Stimulated activated memory B cell treated with anti-CD40 and anti-IgM and Interleukin-4, amounts not matched to agents 10 μg/mL and 1 μg/mL and 100 μg/mL, for 72 hours (primary cell): Measurements from ENCODE around the gene HOOK1.
"Not testable (repeated sequence)": the region's sequence is repeated elsewhere in the genome, so short reads cannot be mapped to it uniquely, and the experiment has no call there.

Experiments
- ATAC-seq: fragments of 150-1000 bp; cut with Tn5 transposase; 2 replicates; pipeline ENCODE4 v1.10.0; 2021
- H3K27ac Mint-ChIP-seq: one replicate; pipeline ENCODE4 v1.8.0; 2022; ENCODE audit warnings: mild to moderate bottlenecking, mixed read lengths
- H3K27me3 Mint-ChIP-seq: one replicate; pipeline ENCODE4 v1.8.0; 2022; ENCODE audit warnings: mixed read lengths
- H3K36me3 Mint-ChIP-seq: one replicate; pipeline ENCODE4 v1.8.0; 2022; ENCODE audit warnings: mixed read lengths
- H3K4me1 Mint-ChIP-seq: one replicate; pipeline ENCODE4 v1.8.0; 2022; ENCODE audit warnings: mixed read lengths
- H3K4me3 Mint-ChIP-seq: one replicate; pipeline ENCODE4 v1.8.0; 2022; ENCODE audit warnings: mild to moderate bottlenecking, moderate library complexity, mixed read lengths
- H3K9me3 Mint-ChIP-seq: one replicate; pipeline ENCODE4 v1.8.0; 2022; ENCODE audit warnings: mixed read lengths

Gene HOOK1

GRCh38 chr1:59852117-59852516 lies 37.4 kb downstream of the HOOK1 start:
- Mint-ChIP-seq H3K27me3 (no peaks in the 10 kb centered on the region), H3K4me1 (no peaks in the 10 kb centered on the region), H3K27ac (no peak overlapping the region), H3K9me3 (peaks cover 4% of the 10 kb centered on the region), H3K4me3 (no peak overlapping the region), H3K36me3 (peaks cover 43% of the 10 kb centered on the region)
- ATAC-seq = no peak

GRCh38 chr1:59855297-59855696 lies 40.5 kb downstream of the HOOK1 start:
- H3K9me3 Mint-ChIP-seq, H3K27me3 Mint-ChIP-seq, H3K4me1 Mint-ChIP-seq, H3K4me3 Mint-ChIP-seq, H3K27ac Mint-ChIP-seq, ATAC-seq: not testable (repeated sequence)
- H3K36me3 Mint-ChIP-seq = peaks cover 30% of the 10 kb centered on the region

GRCh38 chr1:59856725-59857338 lies 42.1 kb downstream of the HOOK1 start:
- Mint-ChIP-seq H3K27me3 (no peaks in the 10 kb centered on the region), H3K27ac (no peak overlapping the region), H3K9me3 (peaks cover 4% of the 10 kb centered on the region), H3K4me3 (no peak overlapping the region), H3K4me1 (no peaks in the 10 kb centered on the region), H3K36me3 (peaks cover 34% of the 10 kb centered on the region)
- ATAC-seq = no peak

- peaks cover 33% of the 10 kb centered on the region for H3K36me3 Mint-ChIP-seq
- ATAC-seq = no peak
These were observed 43.1 kb downstream of the HOOK1 start for GRCh38 chr1:59857679-59858354.

GRCh38 chr1:59866462-59866861 lies 51.7 kb downstream of the HOOK1 start:
- peaks cover 30% of the 10 kb centered on the region for H3K36me3 Mint-ChIP-seq

More at GRCh38 chr1:59857679-59858354, 43.1 kb downstream of the HOOK1 start:
- Mint-ChIP-seq H3K27ac (no peak overlapping the region), H3K4me3 (no peak overlapping the region), H3K4me1 (no peaks in the 10 kb centered on the region), H3K27me3 (no peaks in the 10 kb centered on the region), H3K9me3 (peaks cover 4% of the 10 kb centered on the region)

GRCh38 chr1:59871746-59872145 lies 57.0 kb downstream of the HOOK1 start:
- peaks cover 37% of the 10 kb centered on the region for H3K36me3 Mint-ChIP-seq
- no peaks in the 10 kb centered on the region for H3K27me3 Mint-ChIP-seq
- no peaks in the 10 kb centered on the region for H3K4me1 Mint-ChIP-seq
- no peaks in the 10 kb centered on the region for H3K9me3 Mint-ChIP-seq
- H3K27ac Mint-ChIP-seq = no peak overlapping the region
- no peak for ATAC-seq
- no peak overlapping the region for H3K4me3 Mint-ChIP-seq

More at GRCh38 chr1:59866462-59866861, 51.7 kb downstream of the HOOK1 start:
- H3K27me3 Mint-ChIP-seq = no peaks in the 10 kb centered on the region
- H3K4me1 Mint-ChIP-seq = no peaks in the 10 kb centered on the region
- H3K27ac Mint-ChIP-seq = no peak overlapping the region
- H3K4me3 Mint-ChIP-seq = no peak overlapping the region
- H3K9me3 Mint-ChIP-seq = no peaks in the 10 kb centered on the region
- ATAC-seq = no peak

- H3K9me3 Mint-ChIP-seq = peaks cover 4% of the 10 kb centered on the region
- H3K4me1 Mint-ChIP-seq = no peaks in the 10 kb centered on the region
- no peak overlapping the region for H3K27ac Mint-ChIP-seq
- H3K27me3 Mint-ChIP-seq = no peaks in the 10 kb centered on the region
- ATAC-seq = no peak
- H3K36me3 Mint-ChIP-seq = peaks cover 15% of the 10 kb centered on the region
- H3K4me3 Mint-ChIP-seq = no peak overlapping the region
These were observed 62.4 kb downstream of the HOOK1 start for GRCh38 chr1:59877108-59877682.

GRCh38 chr1:59878370-59878769 lies 63.6 kb downstream of the HOOK1 start:
- H3K27me3 Mint-ChIP-seq = no peaks in the 10 kb centered on the region
- no peak overlapping the region for H3K27ac Mint-ChIP-seq
- H3K9me3 Mint-ChIP-seq = peaks cover 4% of the 10 kb centered on the region
- no peak overlapping the region for H3K4me3 Mint-ChIP-seq
- H3K4me1 Mint-ChIP-seq = no peaks in the 10 kb centered on the region
- H3K36me3 Mint-ChIP-seq = peaks cover 15% of the 10 kb centered on the region
- ATAC-seq = no peak

GRCh38 chr1:59879574-59879973 lies 64.8 kb downstream of the HOOK1 start:
- Mint-ChIP-seq H3K4me1 (no peaks in the 10 kb centered on the region), H3K27me3 (no peaks in the 10 kb centered on the region), H3K9me3 (peaks cover 4% of the 10 kb centered on the region), H3K36me3 (peaks cover 10% of the 10 kb centered on the region), H3K27ac (no peak overlapping the region), H3K4me3 (no peak overlapping the region)
- ATAC-seq = no peak

- Mint-ChIP-seq H3K9me3 (peaks cover 4% of the 10 kb centered on the region), H3K36me3 (peaks cover 10% of the 10 kb centered on the region), H3K4me1 (no peaks in the 10 kb centered on the region), H3K27ac (no peak overlapping the region), H3K27me3 (no peaks in the 10 kb centered on the region), H3K4me3 (no peak overlapping the region)
- ATAC-seq = no peak
These were observed 65.3 kb downstream of the HOOK1 start for GRCh38 chr1:59879996-59880505.

GRCh38 chr1:59880735-59881134 lies 66.0 kb downstream of the HOOK1 start:
- Mint-ChIP-seq H3K27me3 (peaks cover 2% of the 10 kb centered on the region), H3K4me1 (no peaks in the 10 kb centered on the region), H3K36me3 (peaks cover 10% of the 10 kb centered on the region), H3K4me3 (no peak overlapping the region), H3K9me3 (peaks cover 4% of the 10 kb centered on the region), H3K27ac (no peak overlapping the region)
- ATAC-seq = no peak

GRCh38 chr1:59885160-59885832 lies 70.5 kb downstream of the HOOK1 start:
- Mint-ChIP-seq H3K4me1 (no peaks in the 10 kb centered on the region), H3K27me3 (peaks cover 10% of the 10 kb centered on the region), H3K4me3 (no peak overlapping the region), H3K27ac (no peak overlapping the region), H3K36me3 (no peaks in the 10 kb centered on the region), H3K9me3 (peaks cover 12% of the 10 kb centered on the region)
- no peak for ATAC-seq

- no peaks in the 10 kb centered on the region for H3K36me3 Mint-ChIP-seq
- H3K27me3 Mint-ChIP-seq = no peaks in the 10 kb centered on the region
- H3K9me3 Mint-ChIP-seq = peaks cover 16% of the 10 kb centered on the region
- no peak for ATAC-seq
- H3K4me3 Mint-ChIP-seq = no peak overlapping the region
- no peaks in the 10 kb centered on the region for H3K4me1 Mint-ChIP-seq
- no peak overlapping the region for H3K27ac Mint-ChIP-seq
These were observed 78.4 kb downstream of the HOOK1 start for GRCh38 chr1:59892841-59893811.

GRCh38 chr1:59897165-59897564 lies 82.4 kb downstream of the HOOK1 start:
- Mint-ChIP-seq H3K27ac (no peak overlapping the region), H3K9me3 (no peaks in the 10 kb centered on the region), H3K27me3 (no peaks in the 10 kb centered on the region), H3K4me3 (no peak overlapping the region), H3K36me3 (peaks cover 5% of the 10 kb centered on the region), H3K4me1 (no peaks in the 10 kb centered on the region)
- ATAC-seq = no peak
